TTC549 (cell line): ENCODE measurements around the gene TNFRSF4.

Source experiments
- FAIRE-seq: peaks from 2 replicates; lab custom pipeline; 2012; peaks lifted over from hg19 to GRCh38; lab: Jason Lieb, UNC

The TNFRSF4 gene

DNA sequence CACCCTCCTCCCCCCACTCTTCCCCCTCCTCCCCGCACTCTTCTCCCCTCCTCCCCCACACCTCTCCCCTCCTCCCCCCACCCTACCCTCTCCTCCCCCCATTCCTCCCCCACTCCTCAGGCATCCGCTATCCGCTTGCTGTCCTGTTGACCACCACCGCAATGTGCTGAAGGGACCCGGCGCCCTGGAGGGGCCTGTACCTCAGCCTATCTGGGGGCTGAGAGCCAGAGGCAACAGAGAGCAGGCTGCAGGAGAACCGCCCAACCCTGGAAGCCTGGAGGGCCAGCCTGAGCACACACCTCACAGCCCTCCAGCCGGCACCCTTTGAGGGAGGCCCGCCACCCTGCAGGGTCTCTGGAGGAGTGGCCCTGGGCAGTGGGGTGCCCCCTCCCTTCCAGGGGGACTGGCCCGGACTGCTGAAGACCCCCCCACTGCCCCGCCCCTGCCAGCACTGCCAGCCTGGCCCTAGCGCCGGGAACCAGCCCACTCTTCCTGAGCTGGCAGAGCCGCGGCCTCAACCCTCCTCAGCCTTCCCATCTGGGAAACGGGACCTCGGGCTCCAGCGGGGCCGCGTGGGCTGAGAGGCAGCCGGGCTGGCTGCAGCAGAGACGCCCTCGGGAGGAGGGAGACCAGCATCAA lies 31.3 kb upstream of the TNFRSF4 start:
- FAIRE-seq, result no peak

DNA sequence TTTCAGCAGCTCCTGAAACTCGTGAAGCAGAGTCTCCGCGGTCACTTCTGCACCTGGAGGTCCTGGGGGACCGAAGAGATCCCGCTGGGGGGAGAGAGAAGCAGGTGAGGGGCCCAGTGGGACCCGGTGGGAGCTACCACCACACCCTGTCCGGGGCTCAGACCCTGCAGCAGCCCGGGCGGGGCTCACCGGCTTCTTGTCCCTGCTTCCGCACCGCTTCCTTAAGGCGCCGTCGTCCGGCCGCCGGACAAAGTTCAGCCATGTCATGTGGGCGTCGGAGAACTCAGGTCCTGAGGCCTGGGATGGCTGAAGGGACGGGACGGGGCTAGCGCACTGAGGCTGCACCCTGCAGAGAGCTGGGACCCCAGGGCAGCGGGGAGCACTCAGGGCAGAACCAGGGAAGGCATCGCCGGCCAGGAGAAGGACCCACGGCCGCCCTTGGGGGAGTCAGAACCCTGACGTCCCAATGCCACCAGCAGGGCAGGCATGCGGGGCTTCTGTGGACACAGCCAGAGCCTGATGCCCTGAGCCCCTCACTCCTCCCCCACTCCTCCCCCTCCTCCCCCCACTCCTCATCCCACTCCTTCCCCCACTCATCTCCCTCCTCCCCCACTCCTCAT lies 30.3 kb upstream of the TNFRSF4 start:
- FAIRE-seq, result no peak

DNA sequence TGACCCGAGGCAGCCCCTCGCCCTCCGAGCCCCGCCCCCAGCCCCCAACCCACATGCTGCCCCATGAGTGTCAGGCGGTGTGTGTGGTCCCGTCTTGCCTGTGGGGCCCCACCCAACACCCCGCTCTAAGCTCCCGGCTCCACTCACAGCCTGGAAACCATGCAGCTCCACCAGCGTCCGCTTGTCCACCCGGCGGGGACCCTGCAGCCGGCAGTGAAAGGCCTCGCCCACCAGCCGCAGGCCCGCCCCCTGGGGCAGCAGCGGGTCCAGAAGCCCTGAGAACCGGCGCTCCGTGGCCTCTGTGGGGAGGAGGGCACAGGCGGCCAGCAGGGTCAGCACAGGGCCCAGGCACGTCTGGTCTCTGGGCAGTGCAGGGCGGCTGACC lies 29.8 kb upstream of the TNFRSF4 start:
- no peak for FAIRE-seq

DNA sequence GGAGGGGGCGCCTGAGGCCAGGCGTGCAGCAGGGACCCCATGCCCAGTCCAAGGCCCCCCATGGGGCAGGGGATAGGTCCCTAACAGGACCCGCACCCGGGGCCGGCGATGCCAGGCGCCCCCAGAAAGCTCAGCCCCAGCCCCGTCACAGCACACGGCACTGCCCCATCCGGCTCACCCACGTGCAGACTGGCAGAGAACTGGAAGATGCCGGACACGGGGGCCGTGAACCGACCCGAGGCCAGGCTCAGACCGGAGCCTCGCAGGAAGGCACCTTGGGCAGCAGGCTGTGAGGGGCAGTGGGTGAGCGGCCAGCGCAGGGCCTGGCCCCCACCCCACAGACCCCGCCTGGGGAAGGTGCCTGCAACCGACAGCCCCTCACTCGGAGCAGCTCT lies 29.3 kb upstream of the TNFRSF4 start:
- no peak for FAIRE-seq

DNA sequence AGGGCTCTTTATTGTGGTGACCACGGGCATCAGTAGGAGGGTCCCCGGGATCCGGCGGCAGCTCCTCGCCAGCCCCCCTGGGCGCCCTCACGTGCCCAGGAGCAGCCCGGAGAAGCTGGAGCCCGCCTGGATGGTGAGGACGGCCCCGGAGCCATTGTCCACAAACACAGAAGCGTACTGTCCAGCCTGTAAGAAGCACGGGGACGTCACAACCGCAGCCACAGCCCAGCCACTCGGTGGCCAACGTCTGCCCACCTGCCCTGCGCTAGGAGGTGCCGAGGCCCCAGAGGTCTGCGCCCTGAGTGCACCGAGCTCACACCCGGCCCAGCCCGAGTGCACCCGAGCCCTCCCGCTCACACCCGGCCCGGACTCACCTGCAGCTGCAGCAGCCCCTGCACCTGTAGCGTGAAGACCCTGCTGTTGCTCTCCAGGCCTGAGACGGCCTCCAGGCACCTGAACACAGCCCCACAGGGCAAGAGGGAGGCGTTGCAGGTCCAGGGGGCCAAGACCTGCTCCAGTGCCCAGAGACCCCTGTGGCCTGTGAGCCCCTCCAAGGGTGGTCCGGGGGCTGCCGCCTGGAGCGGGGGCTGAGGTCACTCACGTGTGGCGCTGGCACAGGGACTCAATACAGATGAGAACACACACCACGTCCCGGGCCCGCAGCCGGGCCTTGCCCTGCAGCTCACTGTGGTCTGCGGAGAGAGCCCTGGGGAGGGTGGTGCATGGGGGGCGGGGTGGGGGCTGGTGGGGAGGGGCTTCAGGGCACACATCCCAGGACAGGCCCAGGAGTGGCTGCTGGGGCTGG lies 28.7 kb upstream of the TNFRSF4 start:
- no peak for FAIRE-seq

DNA sequence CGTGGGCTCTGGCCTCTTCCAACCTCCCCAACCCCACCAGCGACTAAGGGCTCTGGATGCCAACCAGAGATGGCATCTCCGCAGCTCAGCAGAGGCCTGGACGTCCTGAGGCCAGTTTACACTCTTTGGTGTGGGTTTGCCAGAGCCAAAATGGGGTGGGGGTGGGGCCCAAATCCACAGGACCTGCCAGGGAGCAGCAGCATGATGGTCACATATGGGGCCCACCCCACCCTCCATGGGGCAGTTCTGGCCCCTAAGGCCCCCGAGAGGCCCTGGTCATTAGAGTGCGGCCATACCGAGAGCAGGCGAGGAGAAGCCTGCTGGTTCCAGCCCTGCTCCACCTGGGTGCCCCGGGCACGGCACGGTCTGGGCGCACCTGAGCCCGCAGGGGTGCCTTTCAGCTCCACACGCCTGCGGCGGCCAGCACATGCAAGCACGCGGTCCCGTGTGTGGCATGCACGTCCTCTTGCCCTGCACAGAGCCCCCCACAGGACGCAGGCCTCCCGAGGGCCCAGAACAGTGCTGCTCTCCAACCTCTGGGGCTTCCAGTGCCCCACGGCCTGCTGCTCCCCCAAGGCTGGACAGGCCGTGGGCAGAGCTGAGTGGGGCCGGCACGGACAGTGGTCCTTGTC lies 27.8 kb upstream of the TNFRSF4 start:
- no peak for FAIRE-seq

DNA sequence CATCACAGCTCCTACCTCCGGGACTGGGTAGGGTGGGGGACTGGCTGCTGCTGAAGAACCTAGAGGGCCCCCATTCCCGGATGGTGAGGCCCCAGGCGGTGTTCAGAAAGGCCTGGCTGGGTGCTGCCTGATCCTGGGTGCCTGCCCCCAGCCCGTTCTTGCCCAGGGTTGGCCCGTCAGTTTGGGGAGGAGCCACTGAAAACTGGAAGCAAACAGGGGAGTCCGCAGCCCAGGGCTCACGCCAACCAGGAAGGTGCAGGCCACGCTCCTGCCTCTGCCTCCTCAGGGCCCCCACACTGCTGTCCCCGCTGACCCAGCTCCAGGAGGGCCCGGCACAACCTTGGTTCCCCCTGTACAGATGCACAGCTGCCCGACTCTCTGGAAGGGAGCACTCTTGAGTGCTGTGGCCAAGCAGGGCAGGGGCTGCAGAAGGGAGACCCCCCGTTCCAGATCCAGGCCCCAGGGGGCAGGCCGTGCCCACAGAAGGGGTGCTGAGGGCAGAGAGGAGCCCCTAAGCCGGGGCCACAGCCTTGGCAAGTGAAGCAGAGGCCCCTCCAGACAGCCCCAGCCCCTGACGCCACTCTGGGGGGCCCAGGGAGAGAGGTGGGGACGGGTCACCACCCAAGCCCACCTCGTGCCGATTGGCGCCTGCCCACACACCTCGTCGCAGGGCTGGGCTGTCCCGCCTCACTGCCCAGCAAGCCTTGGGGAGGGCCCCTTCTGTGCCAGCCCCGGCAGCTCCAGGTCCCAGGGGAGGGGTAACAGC lies 27.1 kb upstream of the TNFRSF4 start:
- no peak for FAIRE-seq

DNA sequence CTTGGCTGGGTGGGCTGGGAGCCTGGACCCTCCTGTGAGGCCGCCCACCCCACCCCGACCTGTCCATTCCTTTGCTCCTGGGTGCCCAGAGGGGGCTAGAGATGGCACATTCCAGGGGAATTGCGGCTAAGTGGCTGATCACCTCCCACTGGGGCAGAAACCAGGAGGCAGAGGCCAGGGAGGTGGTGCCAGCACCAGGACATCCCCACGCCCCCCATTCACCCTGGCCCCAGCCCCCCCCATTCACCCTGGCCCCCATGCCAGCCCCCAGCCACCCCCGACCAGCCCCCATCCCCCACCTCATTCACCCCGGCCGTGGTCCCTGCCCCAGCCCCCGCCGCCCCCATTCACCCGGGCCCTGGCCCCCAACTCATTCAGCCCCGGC lies 26.4 kb upstream of the TNFRSF4 start:
- FAIRE-seq, result no peak

DNA sequence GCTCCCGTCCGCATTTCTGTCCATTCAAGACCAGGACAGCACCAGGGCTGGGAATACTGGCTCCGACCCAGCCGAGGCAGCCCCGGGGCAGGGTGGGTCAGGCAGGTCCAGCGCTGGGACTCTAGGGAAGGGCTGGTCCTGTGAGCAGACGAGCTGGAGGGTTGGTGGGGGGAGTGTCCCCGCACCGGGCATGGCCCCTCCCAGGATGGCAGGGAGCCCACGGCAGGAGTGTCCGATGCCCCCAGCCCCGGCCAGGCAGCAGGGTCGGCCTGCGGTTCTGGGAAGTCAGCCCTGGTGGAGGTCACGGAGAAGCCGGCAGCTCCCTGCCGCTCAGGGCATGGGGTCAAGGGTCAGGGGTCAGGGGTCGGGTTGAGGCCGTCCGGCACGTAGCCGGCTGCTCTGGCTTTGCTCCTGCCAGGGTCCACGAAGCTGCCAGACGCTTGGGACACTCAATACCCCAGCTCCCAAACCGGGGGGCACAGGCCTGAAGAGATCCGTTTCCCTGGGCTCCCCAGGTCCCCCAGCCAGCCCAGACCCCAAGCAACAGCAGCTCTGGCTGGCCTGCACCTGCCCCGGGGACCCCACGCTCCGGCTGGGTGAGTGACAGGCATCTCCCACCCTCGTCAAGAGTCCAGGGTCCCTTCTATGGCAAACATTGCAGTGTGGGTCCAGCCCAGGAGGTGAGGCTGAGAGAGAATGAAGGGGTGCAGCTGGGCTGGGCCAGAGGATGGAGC lies 25.8 kb upstream of the TNFRSF4 start:
- FAIRE-seq, result no peak

DNA sequence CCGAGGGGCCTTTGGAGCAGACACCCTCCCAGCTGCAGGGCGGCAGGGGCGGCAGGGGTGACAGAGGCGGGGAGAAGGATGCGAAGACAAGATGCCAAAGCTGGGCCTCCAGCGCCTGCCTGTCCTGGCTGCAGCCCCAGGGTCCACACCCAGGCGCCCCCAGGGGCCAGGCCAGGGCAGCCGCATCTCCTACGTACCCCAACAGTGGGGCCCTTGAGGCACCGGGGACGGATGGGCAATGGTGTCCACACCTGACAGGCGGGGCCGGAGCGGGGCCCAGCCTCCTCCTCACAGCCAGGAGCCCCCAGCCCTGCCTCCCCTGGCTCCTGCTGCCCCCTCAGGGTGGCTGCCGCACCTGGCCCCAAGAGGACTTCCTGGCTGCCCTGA lies 25.3 kb upstream of the TNFRSF4 start:
- no peak for FAIRE-seq

DNA sequence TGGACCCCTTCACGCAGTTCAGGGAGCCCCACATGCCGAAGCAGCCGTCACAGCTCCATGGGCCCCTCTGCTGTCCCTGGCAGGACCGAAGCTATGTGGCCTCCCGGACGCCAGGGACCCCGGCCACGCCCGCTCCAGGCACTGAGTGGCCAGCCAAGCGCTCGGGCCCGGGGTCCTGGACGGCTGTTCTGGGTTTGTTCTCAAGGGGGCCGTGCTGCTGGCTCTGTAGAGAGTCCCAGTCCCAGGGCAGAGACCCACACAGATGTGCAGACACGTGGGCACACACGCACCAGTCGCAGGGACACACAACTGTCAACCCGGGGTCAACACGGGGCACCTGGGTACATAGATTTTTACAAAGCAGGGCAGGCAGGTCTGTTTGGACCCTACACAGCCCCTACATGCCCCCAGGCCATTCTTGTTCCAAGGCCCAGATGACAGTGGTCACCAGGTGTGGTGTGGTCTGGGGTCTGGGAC lies 24.8 kb upstream of the TNFRSF4 start:
- no peak for FAIRE-seq

DNA sequence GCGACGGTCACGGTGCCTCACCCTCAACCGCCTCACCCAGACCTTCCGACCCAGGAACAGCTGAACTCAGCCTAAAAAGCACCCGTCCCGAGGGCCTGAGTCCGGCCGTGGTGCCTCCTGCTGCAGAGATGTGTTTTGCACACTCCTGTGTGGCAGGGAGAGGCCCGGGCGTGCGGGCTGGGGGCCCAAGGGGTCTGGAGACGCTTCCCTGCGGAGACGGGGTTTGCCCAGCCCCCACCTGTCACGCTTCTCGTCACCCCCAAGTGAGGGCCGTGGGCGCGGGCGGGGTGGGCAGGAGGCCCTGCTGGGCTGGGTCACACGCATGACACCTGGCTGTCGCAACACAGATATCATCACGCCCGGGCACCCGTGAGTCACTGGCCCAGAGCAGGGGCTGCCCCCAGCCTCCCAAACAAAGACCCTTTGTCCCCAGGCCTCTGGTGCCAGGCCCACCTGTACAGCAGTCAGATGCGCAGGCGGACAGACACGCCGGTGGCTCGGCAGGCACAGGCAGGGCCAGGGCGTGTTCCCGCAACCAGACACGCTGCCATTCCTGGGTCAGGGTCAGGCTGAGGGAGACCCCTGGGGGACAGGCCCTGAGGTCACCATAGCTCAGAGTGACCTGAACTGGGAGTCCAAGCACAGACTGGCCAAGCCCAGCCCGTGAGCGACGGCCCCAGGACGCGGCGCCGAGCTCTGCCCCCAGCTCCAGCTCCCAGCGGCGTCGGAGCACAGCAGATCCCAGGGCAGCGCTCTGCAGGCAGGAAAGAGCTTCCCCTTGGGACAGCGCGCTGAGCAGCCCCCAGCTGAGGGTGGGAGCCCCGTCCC lies 24.1 kb upstream of the TNFRSF4 start:
- no peak for FAIRE-seq

DNA sequence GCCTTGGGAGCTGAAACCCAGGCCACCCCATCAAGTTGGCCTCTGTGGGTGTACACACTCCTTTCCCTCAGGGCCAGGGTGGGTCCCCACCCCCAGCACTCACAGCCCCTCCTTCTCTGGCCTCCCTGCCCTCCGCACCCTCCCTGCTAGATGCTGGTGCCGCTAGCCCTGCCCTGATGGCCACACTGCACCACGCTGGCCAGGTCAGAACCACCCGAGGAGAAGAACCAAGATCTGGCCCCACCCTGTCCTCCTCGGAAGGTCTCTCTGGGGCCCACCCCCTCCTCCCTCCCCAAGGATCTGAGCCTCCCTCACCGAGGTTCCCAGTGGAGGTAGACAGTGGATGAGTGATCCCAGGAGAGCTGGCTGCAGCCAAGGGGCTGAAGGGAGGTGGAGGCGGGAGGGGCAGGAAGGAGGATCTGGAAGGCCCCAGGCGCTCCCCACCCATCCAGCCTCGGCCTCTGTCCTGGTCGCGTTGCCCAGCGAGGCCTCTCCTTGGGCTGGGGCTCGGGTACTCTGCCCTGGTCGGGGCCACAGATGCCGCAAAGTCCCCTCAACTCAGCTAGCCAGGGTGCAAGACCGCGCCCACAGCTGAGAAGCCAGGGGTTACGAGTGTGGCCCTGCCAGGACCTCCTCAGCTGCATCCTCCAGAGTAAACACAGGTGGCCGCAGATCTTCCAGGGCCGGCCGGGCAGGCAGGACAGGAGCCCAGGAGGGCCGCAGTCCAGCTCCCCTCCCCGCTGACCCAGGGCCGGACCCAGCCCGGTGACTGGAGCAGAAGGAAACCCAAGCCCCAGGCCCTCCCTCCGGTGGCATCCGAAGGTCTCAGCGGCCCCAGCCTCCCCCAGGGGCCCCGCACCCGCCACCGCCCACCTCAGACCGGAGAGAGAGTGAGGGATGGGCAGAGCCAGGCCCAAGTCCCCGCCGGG lies 23.3 kb upstream of the TNFRSF4 start:
- no peak for FAIRE-seq

DNA sequence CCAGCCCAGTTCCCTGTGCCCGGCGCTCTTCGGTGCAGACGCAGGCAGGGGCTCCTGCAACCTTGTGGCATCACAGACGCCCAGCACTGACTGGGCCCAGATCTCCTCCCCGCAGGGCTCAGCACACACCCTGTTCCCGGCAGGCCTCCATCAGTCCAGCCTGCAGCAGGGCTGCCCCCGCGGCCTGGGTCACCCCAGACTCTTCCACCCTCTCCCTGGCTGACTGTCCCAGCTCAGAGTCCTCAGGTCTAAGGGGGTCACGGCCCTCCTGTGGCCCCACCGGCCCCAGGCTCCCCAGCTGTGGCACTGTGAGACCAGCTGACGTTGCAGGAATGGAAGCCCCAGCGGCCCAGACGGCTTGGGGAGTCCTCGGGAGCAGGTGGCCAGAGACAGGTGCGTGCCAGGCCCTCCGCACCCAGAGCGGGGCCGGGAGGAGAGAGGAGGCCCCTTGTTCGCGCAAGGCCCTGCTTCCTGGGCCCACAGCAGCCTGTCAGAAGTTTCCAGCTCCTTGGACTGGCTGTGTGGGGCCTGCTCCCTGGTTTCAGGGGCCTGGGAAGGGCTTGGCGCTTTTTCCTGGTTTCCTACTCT lies 22.3 kb upstream of the TNFRSF4 start:
- no peak for FAIRE-seq

DNA sequence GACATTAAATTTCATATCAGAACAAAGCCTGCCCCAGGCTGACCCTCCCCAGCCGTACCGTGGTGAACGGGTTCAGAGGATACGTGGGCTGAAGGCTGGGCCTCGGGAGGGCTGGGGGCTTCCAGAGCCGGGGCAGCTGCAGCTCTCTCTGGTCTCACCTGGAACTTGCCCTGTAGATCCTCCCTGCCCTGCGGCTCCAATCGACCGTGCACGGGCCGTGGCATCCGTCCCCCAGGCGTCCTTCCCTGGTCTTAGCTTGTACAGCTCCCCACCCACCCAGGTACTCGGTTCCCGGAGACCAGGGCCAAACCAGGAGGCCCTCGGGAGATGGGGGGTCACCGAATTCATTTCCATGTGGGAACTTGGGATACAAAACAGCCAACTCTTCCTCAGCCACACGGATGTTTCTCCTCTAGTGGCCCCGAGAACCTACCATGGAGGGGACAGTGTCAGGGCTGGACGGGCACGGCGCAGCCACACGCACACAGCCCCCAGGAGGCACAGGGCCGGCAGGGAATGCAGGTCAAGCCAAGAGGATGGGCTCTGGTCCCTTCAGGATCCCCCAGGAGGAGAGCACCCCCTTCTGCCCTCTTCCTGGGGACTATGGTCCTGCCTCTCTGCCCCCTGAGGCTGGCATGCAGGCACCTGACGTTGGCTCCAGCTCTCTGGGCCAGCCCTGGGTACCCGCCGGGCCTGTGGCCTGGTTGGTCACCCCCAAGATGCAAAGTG lies 21.2 kb upstream of the TNFRSF4 start:
- FAIRE-seq, result no peak

DNA sequence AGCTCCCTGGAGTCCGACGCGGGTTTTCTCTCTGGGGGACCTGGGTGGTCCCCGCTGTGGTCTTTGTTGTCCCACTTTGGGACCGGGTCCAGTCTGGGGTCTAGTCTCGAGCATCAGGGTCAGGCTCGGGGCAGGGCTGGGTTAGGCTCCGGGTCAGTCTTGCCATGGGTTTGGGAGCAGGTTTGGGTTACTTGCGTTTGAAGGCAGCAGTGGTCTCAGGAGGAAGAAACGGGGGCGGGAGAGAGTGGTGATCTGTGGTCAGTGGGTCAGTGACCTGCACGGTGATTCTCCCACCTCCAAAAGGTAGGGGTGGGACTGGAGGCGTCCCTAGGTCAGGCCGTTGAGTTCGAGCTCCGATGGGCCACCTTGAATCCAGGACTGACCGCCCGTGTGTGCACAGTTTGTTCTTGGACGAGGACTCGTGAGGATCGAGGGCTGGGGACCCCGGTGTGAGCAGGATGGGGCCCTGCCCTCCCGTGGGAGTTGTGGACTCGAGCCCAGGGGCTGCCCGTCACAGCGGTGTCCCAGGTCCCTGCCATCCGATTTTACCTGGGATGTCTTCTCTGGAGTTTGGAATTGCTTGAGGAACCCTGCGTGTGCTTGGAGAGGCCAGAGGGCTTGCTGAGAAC lies 20.3 kb upstream of the TNFRSF4 start:
- no peak for FAIRE-seq

DNA sequence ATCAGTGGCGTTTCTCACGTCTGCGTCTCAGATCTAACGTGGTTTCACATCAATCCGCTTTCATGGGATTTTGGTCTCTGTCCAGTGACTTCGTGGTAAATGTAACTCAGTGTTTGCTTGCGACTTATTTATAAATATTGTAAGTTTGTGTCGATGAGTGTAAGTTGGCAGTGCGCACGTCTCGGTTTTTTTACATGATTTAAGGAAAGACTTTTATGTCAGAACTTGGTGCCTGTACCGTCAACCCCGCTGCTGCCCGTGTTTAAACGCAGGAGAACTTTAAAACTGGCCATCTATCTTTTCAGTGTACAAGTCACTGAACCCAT lies 19.6 kb upstream of the TNFRSF4 start:
- FAIRE-seq, result no peak
